ENCODE data around the gene RNF11.

DNA sequence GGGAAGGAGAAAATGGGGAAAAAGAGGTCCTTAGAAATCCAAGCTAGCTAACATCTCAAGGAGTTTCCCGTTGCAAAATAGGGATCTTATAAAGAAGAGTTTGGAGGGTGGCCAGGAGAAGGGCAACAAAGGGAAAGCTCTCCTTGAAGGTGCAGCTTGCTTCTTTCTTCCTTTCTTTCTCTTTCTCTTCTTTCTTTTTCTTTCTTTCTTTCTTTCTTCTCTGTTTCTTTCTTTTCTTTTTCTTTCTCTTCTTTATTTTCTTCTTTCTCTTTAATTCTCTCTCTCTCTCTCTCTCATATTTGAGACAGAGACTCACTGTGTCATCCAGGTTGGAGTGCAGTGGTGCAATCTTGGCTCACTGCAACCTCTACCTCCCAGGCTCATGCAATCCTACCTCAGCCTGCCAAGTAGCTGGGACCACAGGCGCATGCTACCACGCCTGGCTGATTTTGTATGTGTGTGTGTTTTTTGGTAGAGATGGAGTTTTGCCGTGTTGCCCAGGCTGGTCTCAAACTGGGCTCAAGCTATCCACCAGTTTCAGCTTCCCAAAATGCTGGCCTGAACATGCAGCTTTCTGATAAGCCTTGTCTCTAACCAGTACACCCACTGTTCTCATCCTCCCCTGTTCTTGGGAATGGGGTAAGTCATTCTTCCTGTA, 44.4 kb downstream of the RNF11 start:
- TF ChIP-seq TAF1 (IDR thresholded peaks at IDR 0.05; ENCODE audit: low read depth) (no peak), POLR2AphosphoS5 (IDR thresholded peaks at IDR 0.05) (no peak), EZH2 (IDR thresholded peaks at IDR 0.05; ENCODE audit: borderline replicate concordance, insufficient read depth, low read length, poor library complexity, severe bottlenecking) (no peak), EP300 (conservative IDR thresholded peaks at IDR 0.05; ENCODE audit: poor library complexity, severe bottlenecking) (no peak)
- TF ChIP-seq, protein P1, sequence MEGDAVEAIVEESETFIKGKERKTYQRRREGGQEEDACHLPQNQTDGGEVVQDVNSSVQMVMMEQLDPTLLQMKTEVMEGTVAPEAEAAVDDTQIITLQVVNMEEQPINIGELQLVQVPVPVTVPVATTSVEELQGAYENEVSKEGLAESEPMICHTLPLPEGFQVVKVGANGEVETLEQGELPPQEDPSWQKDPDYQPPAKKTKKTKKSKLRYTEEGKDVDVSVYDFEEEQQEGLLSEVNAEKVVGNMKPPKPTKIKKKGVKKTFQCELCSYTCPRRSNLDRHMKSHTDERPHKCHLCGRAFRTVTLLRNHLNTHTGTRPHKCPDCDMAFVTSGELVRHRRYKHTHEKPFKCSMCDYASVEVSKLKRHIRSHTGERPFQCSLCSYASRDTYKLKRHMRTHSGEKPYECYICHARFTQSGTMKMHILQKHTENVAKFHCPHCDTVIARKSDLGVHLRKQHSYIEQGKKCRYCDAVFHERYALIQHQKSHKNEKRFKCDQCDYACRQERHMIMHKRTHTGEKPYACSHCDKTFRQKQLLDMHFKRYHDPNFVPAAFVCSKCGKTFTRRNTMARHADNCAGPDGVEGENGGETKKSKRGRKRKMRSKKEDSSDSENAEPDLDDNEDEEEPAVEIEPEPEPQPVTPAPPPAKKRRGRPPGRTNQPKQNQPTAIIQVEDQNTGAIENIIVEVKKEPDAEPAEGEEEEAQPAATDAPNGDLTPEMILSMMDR (IDR thresholded peaks at IDR 0.05; ENCODE audit: poor library complexity, severe bottlenecking) = no peak
